Measurements from ENCODE around the gene LRTM2.

Gene LRTM2

DNA sequence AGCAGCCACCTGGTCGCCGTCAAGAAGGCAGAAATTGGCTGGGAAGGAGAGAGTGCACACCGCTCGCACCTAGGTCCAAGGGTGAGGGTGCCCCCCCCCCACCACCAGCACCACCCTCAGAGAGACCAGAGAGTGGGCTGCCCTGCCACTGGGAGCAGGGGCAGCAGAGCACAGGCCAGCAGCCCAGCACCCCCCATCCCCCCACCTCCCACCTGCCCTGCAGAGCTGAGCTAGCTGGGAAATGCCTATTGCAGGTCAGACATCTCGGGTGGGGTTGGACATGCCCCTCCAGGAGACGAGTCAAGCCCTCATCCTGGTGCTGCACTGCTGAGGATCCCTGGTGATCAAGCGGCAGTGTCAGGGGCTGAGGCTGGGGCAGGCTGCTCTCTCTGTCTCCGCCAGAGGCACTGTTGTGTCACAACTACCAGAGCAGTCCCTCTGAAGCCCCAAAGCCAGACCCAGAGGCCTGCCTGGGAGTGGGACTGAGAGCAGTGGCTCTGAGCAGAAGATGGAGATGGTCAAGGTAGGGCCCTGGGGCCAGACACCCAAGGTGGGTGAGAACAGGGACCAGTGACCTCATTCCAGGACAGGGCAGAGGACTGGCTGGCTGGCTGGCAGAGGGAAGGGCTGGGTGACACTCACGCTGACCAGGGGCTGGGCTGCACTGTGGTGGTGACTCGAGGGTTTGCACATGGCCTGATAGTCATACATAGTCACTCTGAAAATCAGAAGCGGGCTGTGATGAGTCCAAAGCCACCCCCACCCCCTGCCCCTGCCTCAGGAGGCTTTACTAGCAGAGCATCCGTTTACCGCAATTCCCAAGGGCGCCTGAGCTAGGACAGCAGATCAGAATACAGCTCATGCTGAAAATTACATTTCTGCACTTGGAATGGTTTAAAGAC, 19.7 kb upstream of the LRTM2 start:
- TF ChIP-seq FOXP2 (optimal IDR thresholded peaks at IDR 0.05; ENCODE audit: borderline replicate concordance, extremely low read depth, extremely low read length, insufficient read depth) (no peak), POLR2AphosphoS5 (IDR thresholded peaks at IDR 0.05; ENCODE audit: low read depth, low read length) (no peak), TAF1 (IDR thresholded peaks at IDR 0.05; ENCODE audit: borderline replicate concordance, insufficient read depth, low read length) (no peak), SIN3A (IDR thresholded peaks at IDR 0.05; ENCODE audit: borderline replicate concordance, insufficient read depth, low read length) (no peak)
- TF ChIP-seq, protein P1, sequence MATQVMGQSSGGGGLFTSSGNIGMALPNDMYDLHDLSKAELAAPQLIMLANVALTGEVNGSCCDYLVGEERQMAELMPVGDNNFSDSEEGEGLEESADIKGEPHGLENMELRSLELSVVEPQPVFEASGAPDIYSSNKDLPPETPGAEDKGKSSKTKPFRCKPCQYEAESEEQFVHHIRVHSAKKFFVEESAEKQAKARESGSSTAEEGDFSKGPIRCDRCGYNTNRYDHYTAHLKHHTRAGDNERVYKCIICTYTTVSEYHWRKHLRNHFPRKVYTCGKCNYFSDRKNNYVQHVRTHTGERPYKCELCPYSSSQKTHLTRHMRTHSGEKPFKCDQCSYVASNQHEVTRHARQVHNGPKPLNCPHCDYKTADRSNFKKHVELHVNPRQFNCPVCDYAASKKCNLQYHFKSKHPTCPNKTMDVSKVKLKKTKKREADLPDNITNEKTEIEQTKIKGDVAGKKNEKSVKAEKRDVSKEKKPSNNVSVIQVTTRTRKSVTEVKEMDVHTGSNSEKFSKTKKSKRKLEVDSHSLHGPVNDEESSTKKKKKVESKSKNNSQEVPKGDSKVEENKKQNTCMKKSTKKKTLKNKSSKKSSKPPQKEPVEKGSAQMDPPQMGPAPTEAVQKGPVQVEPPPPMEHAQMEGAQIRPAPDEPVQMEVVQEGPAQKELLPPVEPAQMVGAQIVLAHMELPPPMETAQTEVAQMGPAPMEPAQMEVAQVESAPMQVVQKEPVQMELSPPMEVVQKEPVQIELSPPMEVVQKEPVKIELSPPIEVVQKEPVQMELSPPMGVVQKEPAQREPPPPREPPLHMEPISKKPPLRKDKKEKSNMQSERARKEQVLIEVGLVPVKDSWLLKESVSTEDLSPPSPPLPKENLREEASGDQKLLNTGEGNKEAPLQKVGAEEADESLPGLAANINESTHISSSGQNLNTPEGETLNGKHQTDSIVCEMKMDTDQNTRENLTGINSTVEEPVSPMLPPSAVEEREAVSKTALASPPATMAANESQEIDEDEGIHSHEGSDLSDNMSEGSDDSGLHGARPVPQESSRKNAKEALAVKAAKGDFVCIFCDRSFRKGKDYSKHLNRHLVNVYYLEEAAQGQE (IDR thresholded peaks at IDR 0.05; ENCODE audit: insufficient read depth in 1 of 2, low read depth in 2 of 2, low read length in 2 of 2), result no peak

GRCh38 chr12:1801303-1801975, 18.9 kb upstream of the LRTM2 start:
- TF ChIP-seq, protein P1 (IDR thresholded peaks at IDR 0.05; ENCODE audit: insufficient read depth in 1 of 2, low read depth in 2 of 2, low read length in 2 of 2), result no peak
- TF ChIP-seq SIN3A (IDR thresholded peaks at IDR 0.05; ENCODE audit: borderline replicate concordance, insufficient read depth, low read length), result no peak
- no peak for TF ChIP-seq FOXP2 (optimal IDR thresholded peaks at IDR 0.05; ENCODE audit: borderline replicate concordance, extremely low read depth, extremely low read length, insufficient read depth)
- no peak for TF ChIP-seq POLR2AphosphoS5 (IDR thresholded peaks at IDR 0.05; ENCODE audit: low read depth, low read length)
- TF ChIP-seq TAF1 (IDR thresholded peaks at IDR 0.05; ENCODE audit: borderline replicate concordance, insufficient read depth, low read length), result no peak

DNA sequence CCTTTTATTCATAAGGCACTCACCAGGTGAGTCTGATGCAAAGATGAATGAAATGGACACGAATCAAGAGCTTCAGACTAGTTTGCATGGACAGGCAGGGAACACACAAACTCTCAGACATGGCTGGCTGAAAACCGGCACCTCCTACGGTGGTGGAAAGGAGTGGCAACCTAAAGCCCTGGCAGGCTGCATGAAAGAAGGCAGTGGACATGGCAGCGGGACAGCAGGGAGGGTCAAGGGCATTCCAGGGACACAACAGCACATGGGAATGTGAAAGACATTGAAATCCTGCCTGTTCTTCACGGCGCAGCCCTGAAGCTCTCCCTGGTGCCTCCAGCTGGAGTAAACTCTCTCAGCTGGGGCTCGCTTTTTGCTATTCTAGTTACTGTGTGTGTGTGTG, 16.6 kb upstream of the LRTM2 start:
- TF ChIP-seq POLR2AphosphoS5 (IDR thresholded peaks at IDR 0.05; ENCODE audit: low read depth, low read length) (no peak), TAF1 (IDR thresholded peaks at IDR 0.05; ENCODE audit: borderline replicate concordance, insufficient read depth, low read length) (no peak), FOXP2 (optimal IDR thresholded peaks at IDR 0.05; ENCODE audit: borderline replicate concordance, extremely low read depth, extremely low read length, insufficient read depth) (no peak), SIN3A (IDR thresholded peaks at IDR 0.05; ENCODE audit: borderline replicate concordance, insufficient read depth, low read length) (no peak)
- TF ChIP-seq, protein P1 (IDR thresholded peaks at IDR 0.05; ENCODE audit: insufficient read depth in 1 of 2, low read depth in 2 of 2, low read length in 2 of 2), result no peak

GRCh38 chr12:1804545-1805332, 15.6 kb upstream of the LRTM2 start:
- TF ChIP-seq TAF1 (IDR thresholded peaks at IDR 0.05; ENCODE audit: borderline replicate concordance, insufficient read depth, low read length) (no peak), POLR2AphosphoS5 (IDR thresholded peaks at IDR 0.05; ENCODE audit: low read depth, low read length) (peak; percentile 68; the same call in 1 of the 2 replicates), FOXP2 (optimal IDR thresholded peaks at IDR 0.05; ENCODE audit: borderline replicate concordance, extremely low read depth, extremely low read length, insufficient read depth) (no peak)
- TF ChIP-seq, protein P1 (IDR thresholded peaks at IDR 0.05; ENCODE audit: insufficient read depth in 1 of 2, low read depth in 2 of 2, low read length in 2 of 2), result no peak

Data from PFSK-1 (cell line).